Skeletal muscle satellite cell (primary cell): Measurements from ENCODE around the gene SLC7A1. TPM values are rescaled to one million over a fixed set of nuclear protein-coding genes. Genes with fewer than 3 reads are reported as not detected.
"Not testable (repeated sequence)": the region's sequence is repeated elsewhere in the genome, so short reads cannot be mapped to it uniquely, and the experiment has no call there.

Experiments
- H3K27me3 ChIP-seq: 2 replicates; pipeline ENCODE4 v1.7.0; 2013; ENCODE audit warnings: low read length; ENCODE audit not compliant: control insufficient read depth, insufficient read depth
- H3K36me3 ChIP-seq: 2 replicates; pipeline ENCODE4 v1.7.0; 2013; ENCODE audit warnings: mild to moderate bottlenecking, control low read depth, low read length; ENCODE audit not compliant: insufficient read depth
- H3K4me1 ChIP-seq: 2 replicates; pipeline ENCODE4 v1.7.0; 2013; ENCODE audit warnings: low read length; ENCODE audit not compliant: control insufficient read depth, insufficient read depth
- H3K4me2 ChIP-seq: 2 replicates; pipeline ENCODE4 v1.7.0; 2013; ENCODE audit warnings: mild to moderate bottlenecking, low read length
- H3K4me3 ChIP-seq: 2 replicates; pipeline ENCODE4 v1.7.0; 2013; ENCODE audit warnings: low read length
- H3K9ac ChIP-seq: 2 replicates; pipeline ENCODE4 v1.7.0; 2013; ENCODE audit warnings: mild to moderate bottlenecking, low read depth, low read length, moderate library complexity
- H3K9me3 ChIP-seq: replicated peaks from 2 replicates; pipeline ENCODE4 v1.7.0; 2013; ENCODE audit warnings: mild to moderate bottlenecking, control low read depth, low read length
- total RNA-seq: library from RNA; depleted of rRNA; stranded (reverse); fragments of >200 nt; gene quantifications from 2 replicates; pipeline ENCODE4 v1.2.3, GENCODE V29; 2012; rRNA removed

Gene SLC7A1
- 24.1 and 25.6 TPM in 2 replicates for total RNA-seq

GRCh38 chr13:29595380-29596063 lies at the start of gene SLC7A1:
SLC7A1 (minus strand) TSS chr13:29595688; CDS start chr13:29536188, 59,500 bp downstream.
- Histone ChIP-seq H3K4me2 (peak within 1 kb of the TSS; percentile 81), H3K27me3 (no peaks in the 10 kb centered on the region), H3K9ac (peak within 1 kb of the TSS; percentile 97), H3K36me3 (no peaks in the 10 kb centered on the region), H3K9me3 (no peaks in the 10 kb centered on the region), H3K4me1 (peaks cover 32% of the 10 kb centered on the region), H3K4me3 (peak within 1 kb of the TSS; percentile 94)

- H3K9me3 ChIP-seq, result no peaks in the 10 kb centered on the region
- no peaks in the 10 kb centered on the region for H3K4me1 ChIP-seq
- H3K4me2 ChIP-seq, result no peak overlapping the region
- H3K4me3 ChIP-seq, result no peak overlapping the region
- H3K27me3 ChIP-seq, result no peaks in the 10 kb centered on the region
- no peaks in the 10 kb centered on the region for H3K36me3 ChIP-seq
- H3K9ac ChIP-seq, result no peak overlapping the region
Measured at GRCh38 chr13:29640665-29641064, 45.2 kb upstream of the SLC7A1 start.

GRCh38 chr13:29636831-29637230 lies 41.3 kb upstream of the SLC7A1 start:
- H3K4me2 ChIP-seq, H3K36me3 ChIP-seq, H3K9me3 ChIP-seq, H3K9ac ChIP-seq, H3K27me3 ChIP-seq, H3K4me1 ChIP-seq, H3K4me3 ChIP-seq: not testable (repeated sequence)

- Histone ChIP-seq H3K4me1 (peaks cover 19% of the 10 kb centered on the region), H3K9ac (no peak overlapping the region), H3K4me2 (no peak overlapping the region)
Measured at GRCh38 chr13:29624997-29625396, 29.5 kb upstream of the SLC7A1 start.

GRCh38 chr13:29621841-29622240 lies 26.4 kb upstream of the SLC7A1 start:
- no peak overlapping the region for H3K9ac ChIP-seq
- H3K36me3 ChIP-seq, result no peaks in the 10 kb centered on the region
- no peak overlapping the region for H3K4me3 ChIP-seq
- peaks cover 19% of the 10 kb centered on the region for H3K4me1 ChIP-seq
- H3K27me3 ChIP-seq, result peaks cover 4% of the 10 kb centered on the region
- no peak overlapping the region for H3K4me2 ChIP-seq
- H3K9me3 ChIP-seq, result no peaks in the 10 kb centered on the region

More at GRCh38 chr13:29624997-29625396, 29.5 kb upstream of the SLC7A1 start:
- H3K27me3 ChIP-seq, result peaks cover 15% of the 10 kb centered on the region
- H3K9me3 ChIP-seq, result no peaks in the 10 kb centered on the region
- no peaks in the 10 kb centered on the region for H3K36me3 ChIP-seq
- H3K4me3 ChIP-seq, result no peak overlapping the region

GRCh38 chr13:29621051-29621800 lies 25.7 kb upstream of the SLC7A1 start:
- no peak overlapping the region for H3K4me2 ChIP-seq

GRCh38 chr13:29619995-29620394 lies 24.5 kb upstream of the SLC7A1 start:
- no peak overlapping the region for H3K4me3 ChIP-seq
- no peaks in the 10 kb centered on the region for H3K27me3 ChIP-seq
- no peaks in the 10 kb centered on the region for H3K9me3 ChIP-seq
- peak overlapping the region; percentile 8 for H3K9ac ChIP-seq
- H3K36me3 ChIP-seq, result no peaks in the 10 kb centered on the region
- H3K4me1 ChIP-seq, result peaks cover 19% of the 10 kb centered on the region
- peak overlapping the region; percentile 21 for H3K4me2 ChIP-seq

More at GRCh38 chr13:29621051-29621800, 25.7 kb upstream of the SLC7A1 start:
- H3K4me3 ChIP-seq, result no peak overlapping the region
- H3K27me3 ChIP-seq, result peaks cover 3% of the 10 kb centered on the region
- H3K36me3 ChIP-seq, result no peaks in the 10 kb centered on the region
- peaks cover 19% of the 10 kb centered on the region for H3K4me1 ChIP-seq
- H3K9me3 ChIP-seq, result no peaks in the 10 kb centered on the region
- H3K9ac ChIP-seq, result no peak overlapping the region

- Histone ChIP-seq H3K4me1 (no peaks in the 10 kb centered on the region), H3K9ac (no peak overlapping the region), H3K27me3 (peaks cover 21% of the 10 kb centered on the region)
Measured at GRCh38 chr13:29613101-29613500, 17.6 kb upstream of the SLC7A1 start.

GRCh38 chr13:29607465-29607864 lies 12.0 kb upstream of the SLC7A1 start:
- no peaks in the 10 kb centered on the region for H3K9me3 ChIP-seq
- H3K4me1 ChIP-seq, result no peaks in the 10 kb centered on the region
- no peak overlapping the region for H3K9ac ChIP-seq
- peaks cover 27% of the 10 kb centered on the region for H3K27me3 ChIP-seq
- H3K36me3 ChIP-seq, result no peaks in the 10 kb centered on the region
- H3K4me2 ChIP-seq, result no peak overlapping the region
- H3K4me3 ChIP-seq, result no peak overlapping the region

More at GRCh38 chr13:29613101-29613500, 17.6 kb upstream of the SLC7A1 start:
- Histone ChIP-seq H3K4me2 (no peak overlapping the region), H3K36me3 (no peaks in the 10 kb centered on the region), H3K9me3 (no peaks in the 10 kb centered on the region), H3K4me3 (no peak overlapping the region)

GRCh38 chr13:29605860-29606526 lies 10.5 kb upstream of the SLC7A1 start:
- no peaks in the 10 kb centered on the region for H3K4me1 ChIP-seq
- H3K27me3 ChIP-seq, result peaks cover 29% of the 10 kb centered on the region
- no peaks in the 10 kb centered on the region for H3K36me3 ChIP-seq
- no peak overlapping the region for H3K9ac ChIP-seq
- no peak overlapping the region for H3K4me3 ChIP-seq
- no peaks in the 10 kb centered on the region for H3K9me3 ChIP-seq
- H3K4me2 ChIP-seq, result no peak overlapping the region

GRCh38 chr13:29598321-29598720 lies 2.8 kb upstream of the SLC7A1 start:
- no peaks in the 10 kb centered on the region for H3K9me3 ChIP-seq
- peaks cover 10% of the 10 kb centered on the region for H3K4me1 ChIP-seq
- peaks cover 15% of the 10 kb centered on the region for H3K27me3 ChIP-seq

More at GRCh38 chr13:29598321-29598720, 2.8 kb upstream of the SLC7A1 start:
- Histone ChIP-seq H3K4me3 (no peak overlapping the region), H3K9ac (no peak overlapping the region), H3K4me2 (no peak overlapping the region), H3K36me3 (no peaks in the 10 kb centered on the region)
